Measurements from ENCODE around the gene DACH1. TPM values are rescaled to one million over a fixed set of nuclear protein-coding genes. Genes with fewer than 3 reads are reported as not detected.
A peak's percentile ranks its signal among the peaks of the same experiment; 100 is the strongest.

The DACH1 gene
- total RNA-seq: 10 to 100 TPM in 5 of 9 donors, 1 to 10 TPM in 4; 3.6 to 20.0 (median 10.5) TPM
- polyA plus RNA-seq: 1 to 10 TPM; 5.2 to 6.2 (median 5.5) TPM
- long read RNA-seq, donor 1, full-length matches to known transcripts: 2 of 2 reads
- long read RNA-seq, donor 1, partial matches to known transcripts: 0 of 2 reads
- long read RNA-seq, donor 1, other reads (novel, unspliced or antisense): 0 of 2 reads
- long read RNA-seq, donor 2, full-length matches to known transcripts: 1 of 1 reads
- long read RNA-seq, donor 2, partial matches to known transcripts: 0 of 1 reads
- long read RNA-seq, donor 2, other reads (novel, unspliced or antisense): 0 of 1 reads
- long read RNA-seq, donor 3, full-length matches to known transcripts: 1 of 1 reads
- long read RNA-seq, donor 3, partial matches to known transcripts: 0 of 1 reads
- long read RNA-seq, donor 3, other reads (novel, unspliced or antisense): 0 of 1 reads
- long read RNA-seq, donor 4, full-length matches to known transcripts: 1 of 3 reads
- long read RNA-seq, donor 4, partial matches to known transcripts: 1 of 3 reads
- long read RNA-seq, donor 4, other reads (novel, unspliced or antisense): 1 of 3 reads
- long read RNA-seq, donor 5, full-length matches to known transcripts: 13 of 17 reads
- long read RNA-seq, donor 5, partial matches to known transcripts: 4 of 17 reads
- long read RNA-seq, donor 5, other reads (novel, unspliced or antisense): 0 of 17 reads
- long read RNA-seq, donor 6, full-length matches to known transcripts: 1 of 5 reads
- long read RNA-seq, donor 6, partial matches to known transcripts: 0 of 5 reads
- long read RNA-seq, donor 6, other reads (novel, unspliced or antisense): 4 of 5 reads
- long read RNA-seq, donor 7, full-length matches to known transcripts: 1 of 1 reads
- long read RNA-seq, donor 7, partial matches to known transcripts: 0 of 1 reads
- long read RNA-seq, donor 7, other reads (novel, unspliced or antisense): 0 of 1 reads
- long read RNA-seq, donor 8, full-length matches to known transcripts: 7 of 12 reads
- long read RNA-seq, donor 8, partial matches to known transcripts: 5 of 12 reads
- long read RNA-seq, donor 8, other reads (novel, unspliced or antisense): 0 of 12 reads
- long read RNA-seq, donor 9, full-length matches to known transcripts: 5 of 11 reads
- long read RNA-seq, donor 9, partial matches to known transcripts: 6 of 11 reads
- long read RNA-seq, donor 9, other reads (novel, unspliced or antisense): 0 of 11 reads
- long read RNA-seq, donor 10, full-length matches to known transcripts: 2 of 2 reads
- long read RNA-seq, donor 10, partial matches to known transcripts: 0 of 2 reads
- long read RNA-seq, donor 10, other reads (novel, unspliced or antisense): 0 of 2 reads

DNA sequence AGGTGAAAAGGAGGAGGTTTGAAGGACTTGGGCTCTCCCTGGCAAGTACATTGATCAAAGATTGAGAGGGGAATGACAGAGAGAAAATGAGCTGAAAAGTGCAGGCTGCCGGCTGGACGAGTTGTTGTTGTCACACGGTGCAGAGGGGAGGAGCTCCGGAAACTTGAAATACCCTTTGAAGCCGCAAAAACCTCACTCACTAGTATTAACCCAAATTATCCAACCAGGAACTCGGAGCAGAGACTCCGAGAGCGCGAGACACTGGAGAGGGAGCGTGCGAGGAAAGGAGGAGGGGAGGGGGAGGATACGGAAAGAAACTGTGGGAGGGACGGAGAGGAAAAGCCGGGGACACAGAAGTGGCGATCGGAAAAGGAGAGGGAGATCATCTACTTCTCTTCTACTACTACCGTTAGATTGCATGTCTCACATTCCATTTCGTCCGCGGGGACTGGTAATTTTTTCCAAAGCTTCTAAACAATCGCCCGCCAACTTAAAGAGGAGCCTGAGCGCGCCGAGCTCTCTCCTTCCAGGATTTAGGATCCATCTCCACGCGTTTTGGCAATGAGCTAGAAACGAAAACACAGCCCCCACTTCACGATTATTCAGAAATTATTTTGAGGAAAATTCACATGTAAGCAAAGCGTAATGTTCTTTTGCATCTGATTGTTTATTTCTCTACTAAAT is at the start of gene DACH1:
Gene DACH1, minus strand, starts transcription at position 74 of the 684 bp plus-strand sequence.
- 1% methylated on average over 30 of the region's 30 CpGs for WGBS, 4 donors
- H3K36me3 ChIP-seq (replicated peaks in 1 of 2): no peaks in the 10 kb centered on the region
- DNase-seq: peak; percentile 64 to 86 (median 70)
- peak within 1 kb of the TSS; percentile 22 to 77 (median 38) for H3K4me3 ChIP-seq
- TF ChIP-seq, protein P1, sequence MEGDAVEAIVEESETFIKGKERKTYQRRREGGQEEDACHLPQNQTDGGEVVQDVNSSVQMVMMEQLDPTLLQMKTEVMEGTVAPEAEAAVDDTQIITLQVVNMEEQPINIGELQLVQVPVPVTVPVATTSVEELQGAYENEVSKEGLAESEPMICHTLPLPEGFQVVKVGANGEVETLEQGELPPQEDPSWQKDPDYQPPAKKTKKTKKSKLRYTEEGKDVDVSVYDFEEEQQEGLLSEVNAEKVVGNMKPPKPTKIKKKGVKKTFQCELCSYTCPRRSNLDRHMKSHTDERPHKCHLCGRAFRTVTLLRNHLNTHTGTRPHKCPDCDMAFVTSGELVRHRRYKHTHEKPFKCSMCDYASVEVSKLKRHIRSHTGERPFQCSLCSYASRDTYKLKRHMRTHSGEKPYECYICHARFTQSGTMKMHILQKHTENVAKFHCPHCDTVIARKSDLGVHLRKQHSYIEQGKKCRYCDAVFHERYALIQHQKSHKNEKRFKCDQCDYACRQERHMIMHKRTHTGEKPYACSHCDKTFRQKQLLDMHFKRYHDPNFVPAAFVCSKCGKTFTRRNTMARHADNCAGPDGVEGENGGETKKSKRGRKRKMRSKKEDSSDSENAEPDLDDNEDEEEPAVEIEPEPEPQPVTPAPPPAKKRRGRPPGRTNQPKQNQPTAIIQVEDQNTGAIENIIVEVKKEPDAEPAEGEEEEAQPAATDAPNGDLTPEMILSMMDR (IDR thresholded peaks at IDR 0.05): no peak
- TF ChIP-seq POLR2A (IDR thresholded peaks at IDR 0.05): peak in 1 of 2 donors; percentile 69
- intact Hi-C loops (cut with DNase I): no loop called here
- no peaks in the 10 kb centered on the region for H3K9me3 ChIP-seq (replicated peaks in 1 of 3)
- H3K4me1 ChIP-seq (replicated peaks in 1 of 2): peaks cover 11 to 18% of the 10 kb centered on the region in 2 donors
- H3K27ac ChIP-seq: peak within 1 kb of the TSS in 4 of 5 donors; percentile 28 to 84 (median 61)
- peaks cover 9% of the 10 kb centered on the region for H3K27me3 ChIP-seq

DNA sequence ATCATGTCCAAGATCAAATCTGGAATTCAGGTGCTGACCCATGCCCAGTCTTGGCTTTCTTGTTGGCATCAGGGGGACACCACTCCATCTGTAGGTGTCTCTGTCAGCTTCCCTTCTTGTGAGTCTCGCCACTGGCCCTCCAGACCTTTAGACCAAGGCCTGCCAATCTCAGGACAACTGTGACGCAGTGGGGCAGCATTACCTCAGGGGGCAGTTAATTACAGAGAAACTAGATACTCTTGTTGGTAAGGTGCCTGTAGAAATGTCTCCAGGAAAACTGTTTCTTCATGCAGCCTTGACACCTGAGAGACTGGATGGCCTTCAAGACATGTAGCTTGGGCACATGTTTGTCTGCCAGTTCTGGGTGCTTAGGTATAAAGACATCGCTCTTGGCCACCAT is 46.7 kb upstream of the DACH1 start:
- Histone ChIP-seq H3K9me3 (replicated peaks in 1 of 3) (no peaks in the 10 kb centered on the region), H3K27me3 (no peaks in the 10 kb centered on the region), H3K36me3 (replicated peaks in 1 of 2) (no peaks in the 10 kb centered on the region), H3K4me1 (replicated peaks in 1 of 2) (no peaks in the 10 kb centered on the region), H3K27ac (no peak overlapping the region), H3K4me3 (no peak overlapping the region)
- no peak for TF ChIP-seq POLR2A (IDR thresholded peaks at IDR 0.05)
- TF ChIP-seq, protein P1 (IDR thresholded peaks at IDR 0.05): no peak
- no peak for DNase-seq
- WGBS, 4 donors: 94 to 97% (median 95%) methylated on average over 3 of the region's 3 CpGs
- intact Hi-C loops (cut with DNase I): no loop called here

DNA sequence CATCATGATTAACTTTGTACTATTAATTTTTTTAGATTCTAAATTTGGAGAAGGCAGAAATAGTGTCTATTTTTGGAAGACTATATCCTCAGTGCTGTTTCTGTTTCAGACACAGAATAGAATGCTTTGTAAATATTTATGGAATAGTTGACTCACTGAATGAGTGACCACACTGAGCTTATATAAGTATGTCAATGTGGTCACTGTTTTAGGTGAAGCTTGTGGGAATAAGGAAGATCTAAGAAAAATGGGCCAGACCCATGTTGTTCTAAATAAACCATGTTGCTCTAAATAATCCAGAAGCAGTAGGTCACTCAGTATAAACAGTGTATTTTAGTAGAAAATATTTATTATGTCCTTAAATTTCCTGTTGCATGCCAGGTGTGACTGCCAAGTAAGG is 45.5 kb upstream of the DACH1 start:
- Histone ChIP-seq H3K27ac (no peak overlapping the region), H3K4me1 (replicated peaks in 1 of 2) (no peaks in the 10 kb centered on the region), H3K4me3 (no peak overlapping the region), H3K9me3 (replicated peaks in 1 of 3) (no peaks in the 10 kb centered on the region), H3K36me3 (replicated peaks in 1 of 2) (no peaks in the 10 kb centered on the region), H3K27me3 (no peaks in the 10 kb centered on the region)
- TF ChIP-seq, protein P1 (IDR thresholded peaks at IDR 0.05): no peak
- no peak for TF ChIP-seq POLR2A (IDR thresholded peaks at IDR 0.05)
- no peak for DNase-seq
- intact Hi-C loops (cut with DNase I): no loop called here
